SK-N-SH treated with all-trans-retinoic acid at 6 μM for 48 hours (cell line): ENCODE data around the gene TNIK.

Experiments used
- BACH2 ChIP-seq: fragments of 250-450 bp; sonication (Bioruptor Pico); IDR thresholded peaks from 2 replicates; pipeline ENCODE4 v1.9.0; 2021; ENCODE audit warnings: mild to moderate bottlenecking, borderline replicate concordance
- CREB5 ChIP-seq: fragments of 250-450 bp; sonication (Bioruptor Pico); IDR thresholded peaks from 2 replicates; pipeline ENCODE4 v1.5.1; 2020; ENCODE audit warnings: low read depth, mild to moderate bottlenecking, moderate library complexity
- CSDC2 ChIP-seq: fragments of 250-450 bp; sonication (Bioruptor Pico); IDR thresholded peaks from 2 replicates; pipeline ENCODE4 v1.5.0; 2020; ENCODE audit warnings: mild to moderate bottlenecking, moderate library complexity
- PATZ1 ChIP-seq: fragments of 250-450 bp; sonication (Bioruptor Pico); IDR thresholded peaks from 2 replicates; pipeline ENCODE4 v1.8.0; 2020; ENCODE audit warnings: mild to moderate bottlenecking, moderate library complexity, borderline replicate concordance
- PPARA ChIP-seq: fragments of 250-450 bp; sonication (Bioruptor Pico); IDR thresholded peaks from 2 replicates; pipeline ENCODE4 v1.5.0; 2020; ENCODE audit warnings: mild to moderate bottlenecking, borderline replicate concordance
- RARB ChIP-seq: fragments of 250-450 bp; sonication (Bioruptor Pico); IDR thresholded peaks from 2 replicates; pipeline ENCODE4 v1.8.0; 2021; ENCODE audit warnings: mild to moderate bottlenecking, moderate library complexity
- ZFP3 ChIP-seq: fragments of 250-450 bp; sonication (Bioruptor Pico); IDR thresholded peaks from 2 replicates; pipeline ENCODE4 v1.5.0; 2020; ENCODE audit warnings: mild to moderate bottlenecking, moderate library complexity
- ZNF8 ChIP-seq: fragments of 450-650 bp; formaldehyde crosslinking; IDR thresholded peaks from 2 replicates; pipeline ENCODE4 v1.5.0; 2020; ENCODE audit warnings: mild to moderate bottlenecking, moderate library complexity

GRCh38 chr3:171018156-171018935 is 441.9 kb downstream of the TNIK start:
- TF ChIP-seq RARB, result no peak
- no peak for TF ChIP-seq BACH2
- TF ChIP-seq PPARA (CRISPR knock-in tag), result no peak
- no peak for TF ChIP-seq CREB5 (CRISPR knock-in tag)
- no peak for TF ChIP-seq PATZ1 (CRISPR knock-in tag)
- TF ChIP-seq ZFP3 (CRISPR knock-in tag), result no peak
- TF ChIP-seq ZNF8 (CRISPR knock-in tag), result no peak
- no peak for TF ChIP-seq CSDC2 (CRISPR knock-in tag)
